ENCODE measurements around the gene PAQR4. TPM values are rescaled to one million over a fixed set of nuclear protein-coding genes. Genes with fewer than 3 reads are reported as not detected.
A peak's percentile ranks its signal among the peaks of the same experiment; 100 is the strongest.
"Not testable (repeated sequence)": the region's sequence is repeated elsewhere in the genome, so short reads cannot be mapped to it uniquely, and the experiment has no call there.

The PAQR4 gene
- total and polyA plus RNA-seq, 7 experiments from 2014 or later: 0.40 to 39.4 (median 0.70) TPM; not detected in 1

DNA sequence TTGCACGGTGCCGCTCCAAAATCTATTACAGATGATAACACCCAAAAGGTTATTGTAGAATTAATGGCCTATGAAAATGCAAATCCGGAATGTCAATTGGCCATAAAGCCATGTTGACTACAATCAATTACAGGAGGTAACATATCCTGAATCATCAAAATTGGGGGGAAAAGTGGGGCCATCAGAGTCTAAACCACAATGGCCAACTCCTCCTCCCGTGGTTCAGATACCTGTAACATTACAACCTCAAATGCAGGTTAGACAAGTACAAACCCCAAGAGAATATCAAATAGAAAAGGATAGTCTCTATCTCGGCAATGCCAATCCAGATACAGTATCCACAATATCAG lies 42.5 kb upstream of the PAQR4 start:
- ATAC-seq (no peak), DNase-seq (no peak)
- H3K9me3 Mint-ChIP-seq: no peaks in the 10 kb centered on the region
- peaks cover 5 to 10% of the 10 kb centered on the region in 2 donors for H3K4me1 ChIP-seq (ENCODE audit: control insufficient read depth in 2 of 2, insufficient read depth in 2 of 2, low read length in 2 of 2)
- no peak overlapping the region for H3K27ac ChIP-seq (ENCODE audit: low read depth, low read length)
- peak overlapping the region in 7 of 10 donors; percentile 0 to 48 (median 29) for H3K4me3 Mint-ChIP-seq
- ChIA-PET POLR2A (interaction anchor here (0.8 to 1.2 kb wide), 2 partner anchors 14 to 43 kb away, joined by 4 to 5 read pairs; partner anchors contain the start of gene FLYWCH2), CTCF (interaction anchor here (0.6 to 1.5 kb wide), 11 partner anchors 12 to 88 kb away, joined by 3 to 7 read pairs (median 5); partner anchors contain the start of genes FLYWCH1 and FLYWCH2)
- peaks cover 0 to 10% (median 0%) of the 10 kb centered on the region in 5 donors for H3K36me3 Mint-ChIP-seq
- H3K9me3 ChIP-seq (ENCODE audit: control insufficient read depth in 2 of 3, low read length in 3 of 3): no peaks in the 10 kb centered on the region
- no peaks in the 10 kb centered on the region for H3K27me3 ChIP-seq (ENCODE audit: control insufficient read depth in 2 of 2, insufficient read depth in 2 of 2, low read length in 2 of 2)
- H3K27me3 Mint-ChIP-seq: no peaks in the 10 kb centered on the region
- peaks cover 0 to 43% (median 0%) of the 10 kb centered on the region in 3 experiments for H3K36me3 ChIP-seq (ENCODE audit: control insufficient read depth in 2 of 3, insufficient read depth in 3 of 3, low read length in 3 of 3)
- H3K27ac Mint-ChIP-seq: peak overlapping the region in 6 of 9 donors; percentile 12 to 63 (median 48)
- H3K4me1 Mint-ChIP-seq: peaks cover 9 to 19% (median 16%) of the 10 kb centered on the region in 7 donors
- no peak overlapping the region for H3K4me3 ChIP-seq (ENCODE audit: low read length)
- intact Hi-C loops (cut with micrococcal nuclease): loop anchor here (2.0 kb wide), 3 partner anchors 44 to 88 kb away; partner anchors contain the start of gene FLYWCH2 (in 1 of the 2)

DNA sequence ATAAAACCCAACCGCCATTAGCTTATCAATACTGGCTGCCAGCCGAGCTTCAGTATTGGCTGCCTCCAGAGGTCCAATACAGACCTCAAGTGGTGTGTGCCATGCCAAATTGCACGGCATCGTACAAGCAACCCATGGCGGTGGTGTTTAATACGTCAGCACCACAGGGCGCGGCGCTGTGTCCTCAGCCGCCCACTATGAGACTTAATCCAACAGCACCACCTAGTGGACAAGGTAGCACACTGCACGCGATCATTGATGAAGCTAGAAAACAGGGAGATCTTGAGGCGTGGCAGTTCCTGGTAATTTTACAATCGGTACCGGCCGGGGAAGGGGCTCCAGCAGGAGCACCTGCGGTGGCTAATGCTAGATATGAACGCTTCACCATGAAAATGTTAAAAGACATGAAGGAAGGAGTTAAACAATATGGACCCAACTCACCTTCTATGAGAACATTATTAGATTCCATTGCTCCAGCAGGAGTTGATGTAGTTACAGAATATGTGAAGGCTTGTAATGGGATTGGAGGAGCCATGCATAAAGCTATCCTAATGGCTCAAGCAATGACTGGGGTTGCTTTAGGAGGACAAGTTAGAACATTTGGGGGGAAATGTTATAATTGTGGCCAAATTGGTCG lies 42.0 kb upstream of the PAQR4 start:
- CTCF ChIA-PET: interaction anchor here (0.6 to 1.5 kb wide), 15 partner anchors 12 to 88 kb away, joined by 3 to 7 read pairs (median 4); partner anchors contain the start of genes FLYWCH1 and FLYWCH2
- ATAC-seq (peak; percentile 100), DNase-seq (peak; percentile 64 to 91 (median 84))
- intact Hi-C loops (cut with micrococcal nuclease): loop anchor here (1.0 to 2.0 kb wide), 7 partner anchors 22 to 88 kb away; partner anchors contain the start of gene FLYWCH2 (in 1 of the 2)
- H3K9me3 ChIP-seq (ENCODE audit: control insufficient read depth in 2 of 3, low read length in 3 of 3): no peaks in the 10 kb centered on the region
- H3K27me3 ChIP-seq (ENCODE audit: control insufficient read depth in 2 of 2, insufficient read depth in 2 of 2, low read length in 2 of 2): no peaks in the 10 kb centered on the region
- POLR2A ChIA-PET: interaction anchor here (0.8 to 1.2 kb wide), 2 partner anchors 14 to 44 kb away, joined by 4 to 5 read pairs; partner anchors contain the start of gene FLYWCH2
- Mint-ChIP-seq H3K4me1 (peaks cover 8 to 19% (median 15%) of the 10 kb centered on the region in 7 donors), H3K9me3 (no peaks in the 10 kb centered on the region), H3K4me3 (peak overlapping the region in 7 of 10 donors; percentile 0 to 48 (median 29)), H3K27ac (peak overlapping the region in 7 of 9 donors; percentile 0 to 63 (median 48)), H3K36me3 (peaks cover 0 to 7% (median 0%) of the 10 kb centered on the region in 5 donors), H3K27me3 (no peaks in the 10 kb centered on the region)
- H3K36me3 ChIP-seq (ENCODE audit: control insufficient read depth in 2 of 3, insufficient read depth in 3 of 3, low read length in 3 of 3): peaks cover 0 to 40% (median 0%) of the 10 kb centered on the region in 3 experiments
- peaks cover 5 to 10% of the 10 kb centered on the region in 2 donors for H3K4me1 ChIP-seq (ENCODE audit: control insufficient read depth in 2 of 2, insufficient read depth in 2 of 2, low read length in 2 of 2)
- no peak overlapping the region for H3K27ac ChIP-seq (ENCODE audit: low read depth, low read length)
- no peak overlapping the region for H3K4me3 ChIP-seq (ENCODE audit: low read length)

DNA sequence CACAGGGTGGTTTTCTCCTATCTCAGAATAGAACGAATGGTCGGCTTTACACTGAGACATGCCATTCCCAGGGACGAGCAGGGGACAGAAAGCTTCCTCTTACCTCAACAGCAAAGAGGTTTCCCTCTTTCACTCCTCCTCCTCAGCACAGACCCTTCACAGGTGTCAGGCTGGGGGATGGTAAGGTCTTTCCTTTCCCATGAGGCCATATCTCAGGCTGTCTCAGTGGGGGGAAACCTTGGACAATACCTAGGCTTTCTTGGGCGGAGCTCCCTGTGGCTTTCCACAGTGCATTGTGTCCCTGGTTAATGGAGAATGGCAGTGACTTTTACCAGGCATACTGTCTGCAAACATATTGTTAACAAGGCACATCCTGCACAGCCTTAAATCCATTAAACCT lies 41.0 kb upstream of the PAQR4 start:
- H3K27me3 Mint-ChIP-seq; POLR2A ChIA-PET; ATAC-seq; H3K4me3 Mint-ChIP-seq; H3K27me3 ChIP-seq (ENCODE audit: control insufficient read depth in 2 of 2, insufficient read depth in 2 of 2, low read length in 2 of 2); intact Hi-C loops (cut with micrococcal nuclease); DNase-seq; H3K9me3 ChIP-seq (ENCODE audit: control insufficient read depth in 2 of 3, low read length in 3 of 3); H3K9me3 Mint-ChIP-seq; H3K27ac ChIP-seq (ENCODE audit: low read depth, low read length); H3K27ac Mint-ChIP-seq; CTCF ChIA-PET; H3K4me3 ChIP-seq (ENCODE audit: low read length); H3K36me3 Mint-ChIP-seq: not testable (repeated sequence)
- Histone ChIP-seq H3K36me3 (ENCODE audit: control insufficient read depth in 2 of 3, insufficient read depth in 3 of 3, low read length in 3 of 3) (peaks cover 0 to 37% (median 0%) of the 10 kb centered on the region in 3 experiments), H3K4me1 (ENCODE audit: control insufficient read depth in 2 of 2, insufficient read depth in 2 of 2, low read length in 2 of 2) (peaks cover 5 to 10% of the 10 kb centered on the region in 2 donors)
- H3K4me1 Mint-ChIP-seq: peaks cover 5 to 19% (median 14%) of the 10 kb centered on the region in 7 donors

DNA sequence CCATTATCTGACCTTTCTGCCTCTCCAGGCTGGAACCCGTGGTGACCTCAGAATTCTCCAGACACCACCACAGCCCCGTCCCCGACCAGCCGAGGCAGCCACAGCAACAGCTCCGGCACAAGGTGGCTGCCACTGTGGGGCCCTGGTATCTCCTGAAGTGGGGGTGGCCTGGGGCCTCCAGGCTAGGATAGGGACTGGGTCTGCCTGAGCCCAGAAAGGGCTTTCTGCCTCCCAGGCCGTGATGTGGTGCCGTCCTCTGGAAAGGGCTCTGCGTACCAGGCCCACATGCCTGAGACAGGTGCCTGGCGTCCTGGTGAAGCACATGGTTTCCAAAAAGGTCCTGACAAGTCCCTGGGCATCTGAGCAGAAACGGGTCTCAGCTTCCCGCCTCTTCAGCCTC lies 40.4 kb upstream of the PAQR4 start:
- H3K27me3 Mint-ChIP-seq: no peaks in the 10 kb centered on the region
- CTCF ChIA-PET: no interaction called here
- intact Hi-C loops (cut with micrococcal nuclease): no loop called here

DNA sequence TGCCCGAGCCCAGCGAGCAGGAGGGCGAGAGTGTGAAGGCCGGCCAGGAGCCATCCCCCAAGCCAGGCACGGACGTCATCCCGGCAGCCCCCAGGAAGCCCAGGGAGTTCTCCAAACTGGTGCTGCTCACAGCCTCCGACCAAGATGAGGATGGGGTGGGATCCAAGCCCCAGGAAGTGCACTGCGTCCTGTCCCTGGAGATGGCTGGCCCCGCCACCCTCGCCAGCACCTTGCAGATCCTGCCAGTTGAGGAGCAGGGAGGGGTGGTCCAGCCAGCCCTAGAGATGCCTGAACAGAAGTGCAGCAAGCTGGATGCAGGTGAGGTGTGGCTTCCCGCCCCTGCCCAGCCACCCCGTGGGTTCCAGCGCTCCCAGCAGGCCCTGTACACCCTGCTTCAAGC lies 39.5 kb upstream of the PAQR4 start:
- Histone ChIP-seq H3K27me3 (ENCODE audit: control insufficient read depth in 2 of 2, insufficient read depth in 2 of 2, low read length in 2 of 2) (no peaks in the 10 kb centered on the region), H3K4me3 (ENCODE audit: low read length) (no peak overlapping the region), H3K9me3 (ENCODE audit: control insufficient read depth in 2 of 3, low read length in 3 of 3) (no peaks in the 10 kb centered on the region), H3K36me3 (ENCODE audit: control insufficient read depth in 2 of 3, insufficient read depth in 3 of 3, low read length in 3 of 3) (peaks cover 0 to 48% (median 3%) of the 10 kb centered on the region in 3 experiments), H3K4me1 (ENCODE audit: control insufficient read depth in 2 of 2, insufficient read depth in 2 of 2, low read length in 2 of 2) (peaks cover 5 to 10% of the 10 kb centered on the region in 2 donors), H3K27ac (ENCODE audit: low read depth, low read length) (no peak overlapping the region)
- Mint-ChIP-seq H3K36me3 (peaks cover 4 to 8% (median 8%) of the 10 kb centered on the region in 5 donors), H3K4me1 (peaks cover 5 to 19% (median 16%) of the 10 kb centered on the region in 7 donors), H3K27me3 (no peaks in the 10 kb centered on the region), H3K4me3 (no peak overlapping the region), H3K27ac (no peak overlapping the region), H3K9me3 (no peaks in the 10 kb centered on the region)
- ATAC-seq: no peak
- DNase-seq: no peak
- ChIA-PET POLR2A (no interaction called here), CTCF (interaction anchor here (1.1 kb wide), 1 partner anchor 62 kb away, joined by 3 read pairs; no protein-coding TSS in a partner anchor)
- intact Hi-C loops (cut with micrococcal nuclease): no loop called here

More for the DNA sequence above, 40.4 kb upstream of the PAQR4 start:
- no peaks in the 10 kb centered on the region for H3K27me3 ChIP-seq (ENCODE audit: control insufficient read depth in 2 of 2, insufficient read depth in 2 of 2, low read length in 2 of 2)
- POLR2A ChIA-PET: no interaction called here
- no peaks in the 10 kb centered on the region for H3K9me3 ChIP-seq (ENCODE audit: control insufficient read depth in 2 of 3, low read length in 3 of 3)
- H3K27ac Mint-ChIP-seq: no peak overlapping the region
- no peak overlapping the region for H3K4me3 Mint-ChIP-seq
- ATAC-seq (no peak), DNase-seq (no peak)
- H3K27ac ChIP-seq (ENCODE audit: low read depth, low read length): no peak overlapping the region
- H3K36me3 Mint-ChIP-seq: no peaks in the 10 kb centered on the region
- H3K4me1 ChIP-seq (ENCODE audit: control insufficient read depth in 2 of 2, insufficient read depth in 2 of 2, low read length in 2 of 2): peaks cover 5 to 10% of the 10 kb centered on the region in 2 donors
- H3K4me3 ChIP-seq (ENCODE audit: low read length): no peak overlapping the region
- H3K4me1 Mint-ChIP-seq: peaks cover 5 to 19% (median 14%) of the 10 kb centered on the region in 7 donors
- H3K9me3 Mint-ChIP-seq: no peaks in the 10 kb centered on the region
- H3K36me3 ChIP-seq (ENCODE audit: control insufficient read depth in 2 of 3, insufficient read depth in 3 of 3, low read length in 3 of 3): peaks cover 0 to 43% (median 0%) of the 10 kb centered on the region in 3 experiments

DNA sequence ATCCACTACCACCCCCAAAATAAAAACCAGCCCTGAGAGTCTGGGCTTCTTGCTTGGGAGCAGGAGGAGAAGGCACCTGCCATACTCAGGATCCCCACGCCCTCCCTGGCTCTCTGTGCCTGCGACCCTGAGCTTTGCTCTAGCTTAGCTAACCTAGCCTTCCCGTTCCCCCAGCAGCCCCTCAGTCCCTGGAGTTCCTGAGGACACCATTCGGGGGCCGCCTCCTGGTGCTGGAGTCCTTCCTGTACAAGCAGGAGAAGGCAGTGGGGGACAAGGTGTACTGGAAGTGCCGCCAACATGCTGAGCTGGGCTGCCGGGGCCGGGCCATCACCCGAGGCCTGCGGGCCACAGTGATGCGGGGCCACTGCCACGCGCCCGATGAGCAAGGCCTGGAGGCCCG lies 38.9 kb upstream of the PAQR4 start:
- Mint-ChIP-seq H3K27ac (no peak overlapping the region), H3K9me3 (no peaks in the 10 kb centered on the region), H3K36me3 (peaks cover 5 to 9% (median 9%) of the 10 kb centered on the region in 5 donors), H3K4me3 (no peak overlapping the region), H3K4me1 (peaks cover 6 to 19% (median 16%) of the 10 kb centered on the region in 7 donors), H3K27me3 (no peaks in the 10 kb centered on the region)
- Histone ChIP-seq H3K4me1 (ENCODE audit: control insufficient read depth in 2 of 2, insufficient read depth in 2 of 2, low read length in 2 of 2) (peaks cover 5 to 10% of the 10 kb centered on the region in 2 donors), H3K27ac (ENCODE audit: low read depth, low read length) (no peak overlapping the region), H3K36me3 (ENCODE audit: control insufficient read depth in 2 of 3, insufficient read depth in 3 of 3, low read length in 3 of 3) (peaks cover 0 to 49% (median 3%) of the 10 kb centered on the region in 3 experiments), H3K4me3 (ENCODE audit: low read length) (no peak overlapping the region), H3K9me3 (ENCODE audit: control insufficient read depth in 2 of 3, low read length in 3 of 3) (no peaks in the 10 kb centered on the region), H3K27me3 (ENCODE audit: control insufficient read depth in 2 of 2, insufficient read depth in 2 of 2, low read length in 2 of 2) (no peaks in the 10 kb centered on the region)
- DNase-seq (no peak), ATAC-seq (no peak)
- POLR2A ChIA-PET: no interaction called here
- intact Hi-C loops (cut with micrococcal nuclease): no loop called here
- CTCF ChIA-PET: interaction anchor here (1.1 kb wide), 1 partner anchor 62 kb away, joined by 3 read pairs; no protein-coding TSS in a partner anchor
